Central memory CD4-positive, alpha-beta T cell (primary cell): ENCODE data around the gene SLC43A2.

Source experiments
- DNase-seq: peaks from one replicate; pipeline ENCODE4 v3.0.0; 2022

Gene SLC43A2

GRCh38 chr17:1560858-1561355 is 67.7 kb downstream of the SLC43A2 start:
- DNase-seq: no peak

DNA sequence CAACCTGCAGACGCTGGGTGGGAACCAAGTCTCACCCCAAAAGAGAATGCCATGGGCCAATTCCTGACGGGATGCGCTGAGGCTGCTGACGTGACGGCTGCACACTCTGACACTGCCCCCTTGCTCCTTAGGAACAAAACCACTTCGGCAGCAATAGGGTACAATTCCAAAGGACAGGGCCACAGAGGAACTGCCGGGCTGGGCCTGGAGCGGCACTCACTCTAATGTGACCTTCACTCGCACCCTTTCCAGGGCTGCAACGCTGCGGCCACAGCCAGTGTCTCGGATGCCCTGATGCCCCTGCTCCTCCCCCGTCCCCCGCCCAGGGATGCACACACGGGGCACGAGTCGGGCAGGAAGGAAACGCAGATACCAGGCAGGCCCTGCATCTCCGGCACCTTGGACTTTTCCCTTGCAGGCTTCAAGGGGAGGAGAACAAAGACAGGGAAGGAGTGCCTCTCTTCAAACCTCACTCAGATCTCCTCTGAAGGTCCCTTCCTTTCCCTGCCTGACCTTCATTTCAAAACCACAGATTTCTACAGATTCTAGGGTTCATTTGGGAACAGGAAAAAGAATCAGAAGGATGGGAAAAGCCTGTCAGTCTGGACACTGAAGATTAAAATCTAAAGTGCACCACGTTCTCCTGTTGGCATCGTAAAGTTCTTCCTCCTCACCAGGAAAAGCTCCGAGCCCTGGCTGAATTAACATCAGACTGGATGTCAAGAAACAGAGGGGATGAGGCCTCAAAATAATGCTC is 68.4 kb downstream of the SLC43A2 start:
- DNase-seq: no peak

GRCh38 chr17:1559047-1560043 is 69.3 kb downstream of the SLC43A2 start:
- no peak for DNase-seq

- DNase-seq: no peak
These were observed 70.2 kb downstream of the SLC43A2 start for GRCh38 chr17:1558401-1558800.

DNA sequence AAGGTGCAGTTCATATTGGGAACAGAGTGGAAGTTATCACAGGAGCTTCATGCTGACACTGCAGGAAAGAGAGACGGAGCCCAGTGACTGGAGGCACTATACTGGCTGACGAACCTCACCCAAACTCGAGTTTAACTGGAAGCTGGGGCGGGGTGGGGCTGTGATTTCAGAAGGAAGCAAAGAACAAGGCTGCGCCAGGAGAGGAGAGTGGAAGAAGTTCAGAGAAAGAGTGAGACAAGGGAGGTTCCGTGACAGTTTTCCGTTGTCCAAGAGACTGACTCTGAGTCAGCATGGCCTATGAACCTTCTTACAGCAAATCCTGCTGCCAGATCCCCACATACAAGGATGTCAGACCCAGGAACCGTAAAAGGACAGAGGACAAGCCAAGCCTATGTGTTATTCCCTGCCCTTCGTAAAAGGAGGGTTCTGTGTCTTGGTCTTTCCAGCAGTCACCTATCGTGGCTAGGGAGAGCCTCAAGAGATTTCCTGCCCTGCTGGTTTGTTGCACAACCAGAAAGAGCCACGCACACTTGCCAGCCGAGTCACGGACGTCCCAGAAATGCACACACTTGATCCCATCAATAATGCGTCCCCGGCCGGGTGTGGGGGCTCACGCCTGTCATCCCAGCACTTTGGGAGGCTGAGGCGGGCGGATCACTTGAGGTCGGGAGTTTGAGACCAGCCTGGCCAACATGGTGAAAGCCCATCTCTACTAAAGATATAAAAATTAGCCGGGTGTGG is 71.1 kb downstream of the SLC43A2 start:
- DNase-seq: no peak

- DNase-seq: no peak
These were observed 72.8 kb downstream of the SLC43A2 start for GRCh38 chr17:1555651-1556471.

GRCh38 chr17:1554751-1555540 is 73.7 kb downstream of the SLC43A2 start:
- DNase-seq: no peak

DNA sequence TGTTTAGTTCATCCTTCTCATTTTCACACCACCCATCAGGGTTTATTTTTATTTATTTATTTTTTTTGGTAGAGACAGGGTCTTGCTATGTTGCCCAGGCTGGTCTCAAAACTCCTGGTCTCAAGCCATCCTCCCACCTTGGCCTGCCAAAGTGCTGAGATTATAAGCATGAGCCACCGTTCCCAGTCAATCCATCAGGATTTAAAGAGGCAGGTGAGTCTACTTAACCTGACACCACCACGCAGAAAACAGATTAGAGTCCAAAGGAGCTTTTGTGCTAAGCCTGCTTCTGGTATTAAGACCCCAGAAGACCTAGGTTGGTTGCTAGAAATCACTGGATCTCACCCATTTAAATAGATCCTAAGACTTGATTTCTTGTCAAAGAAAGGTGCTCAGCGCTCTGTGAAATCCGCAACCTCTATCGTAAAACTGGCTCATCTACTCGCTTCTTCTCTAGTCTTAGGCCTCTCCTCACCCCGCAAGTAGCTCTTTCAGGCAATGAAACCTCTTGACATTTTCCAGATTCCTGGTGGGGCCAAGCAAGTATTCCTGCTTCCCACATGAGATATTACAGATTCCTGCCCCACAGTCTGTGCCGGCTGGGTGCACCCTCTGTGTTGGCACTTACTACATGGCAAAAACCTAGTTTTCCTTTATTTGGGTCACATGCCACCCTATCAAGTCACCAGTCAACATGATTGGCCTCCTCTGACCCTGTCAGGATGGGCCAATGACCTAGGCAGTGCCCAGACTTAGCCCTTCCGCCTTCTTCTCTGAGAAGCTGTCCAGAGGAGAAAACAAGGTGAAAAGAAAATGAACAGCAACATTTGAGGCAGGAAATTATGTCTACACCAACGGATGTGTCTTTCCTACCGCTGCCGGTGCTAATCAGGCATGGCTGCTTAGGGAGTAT is 75.0 kb downstream of the SLC43A2 start:
- DNase-seq: no peak

GRCh38 chr17:1552932-1553331 is 75.7 kb downstream of the SLC43A2 start:
- DNase-seq: no peak

- no peak for DNase-seq
These were observed 76.9 kb downstream of the SLC43A2 start for GRCh38 chr17:1551741-1552140.

GRCh38 chr17:1548032-1548431 is 80.6 kb downstream of the SLC43A2 start:
- no peak for DNase-seq

GRCh38 chr17:1546292-1546922 is 82.2 kb downstream of the SLC43A2 start:
- DNase-seq: no peak

DNA sequence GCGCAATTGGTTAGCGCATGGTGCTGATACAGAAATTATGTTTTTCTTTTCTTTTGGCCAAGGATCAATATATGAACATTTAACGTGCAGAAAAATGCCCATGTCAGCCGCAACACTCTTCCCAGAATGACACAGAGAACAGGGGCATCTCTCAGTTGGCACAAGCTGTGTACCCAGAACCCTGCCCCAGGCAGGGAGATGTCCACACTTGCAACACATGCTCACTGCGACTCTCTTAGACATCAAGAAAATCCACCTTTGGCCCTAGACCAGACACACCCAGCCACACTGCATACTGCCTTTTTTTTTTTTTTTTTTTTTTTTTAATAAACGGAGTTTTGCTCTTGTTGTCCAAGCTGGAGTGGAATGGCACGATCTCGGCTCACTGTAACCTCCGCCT is 83.0 kb downstream of the SLC43A2 start:
- no peak for DNase-seq

DNA sequence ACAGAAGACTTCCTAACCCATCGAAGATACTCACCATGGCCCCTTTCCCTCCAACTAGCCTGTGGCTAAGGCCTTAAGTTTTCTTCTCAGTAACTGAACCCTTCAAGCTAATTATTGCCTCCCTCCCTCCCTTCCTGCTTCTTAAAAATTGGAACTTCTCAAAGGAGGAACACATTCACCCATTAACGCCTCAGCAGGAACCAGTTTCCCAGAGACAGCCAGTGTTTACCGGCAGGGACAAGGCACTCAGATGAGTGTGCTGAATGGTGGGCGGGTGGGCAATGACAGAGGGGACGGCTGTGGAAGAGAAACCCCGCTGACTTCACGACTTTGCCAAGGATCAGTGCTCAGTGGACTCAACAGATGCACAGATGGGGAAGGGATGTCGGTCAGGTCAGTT is 86.3 kb downstream of the SLC43A2 start:
- no peak for DNase-seq

DNA sequence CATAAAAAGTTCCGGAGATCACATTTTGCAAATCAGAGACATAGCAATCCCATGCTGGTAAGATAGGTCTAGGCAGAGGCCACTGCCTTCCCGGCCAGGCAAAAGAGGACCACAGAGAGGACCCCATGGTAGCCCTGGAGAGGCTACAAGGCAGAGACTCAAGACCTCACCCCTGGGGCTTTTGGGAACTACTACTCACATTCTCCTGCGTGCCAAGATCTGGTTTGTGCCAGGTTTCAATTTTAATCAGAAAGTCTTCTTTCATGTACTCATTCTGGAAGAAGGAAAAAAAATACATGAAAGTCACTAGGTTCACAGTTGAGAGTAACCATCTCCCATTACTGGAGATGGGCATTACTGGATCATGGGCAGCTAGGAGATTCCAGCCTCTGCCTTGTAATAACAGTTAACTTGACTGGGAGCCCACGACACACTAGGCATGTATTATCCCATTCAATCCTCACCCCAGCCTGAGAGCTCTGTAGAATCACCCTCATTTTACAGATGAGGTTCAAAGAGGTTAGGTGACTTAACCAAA is 87.2 kb downstream of the SLC43A2 start:
- DNase-seq: no peak

DNA sequence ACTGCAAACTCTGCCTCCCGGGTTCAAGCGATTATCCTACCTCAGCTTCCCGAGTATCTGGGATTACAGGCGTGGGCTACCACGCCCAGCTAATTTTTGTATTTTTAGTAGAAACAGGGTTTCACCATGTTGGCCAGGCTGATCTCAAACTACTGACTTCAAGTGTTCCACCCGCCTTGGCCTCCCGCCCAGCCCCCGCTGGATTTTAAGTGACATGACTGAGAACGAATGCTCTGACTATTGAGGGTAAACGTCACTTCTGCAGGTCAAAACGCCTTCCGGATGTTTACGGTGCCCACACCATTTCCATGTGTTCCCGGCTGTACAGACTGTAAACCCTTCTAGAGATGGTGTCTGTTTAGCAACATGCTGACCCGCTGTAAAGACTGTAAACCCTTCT is 88.8 kb downstream of the SLC43A2 start:
- no peak for DNase-seq

- no peak for DNase-seq
These were observed 92.9 kb downstream of the SLC43A2 start for GRCh38 chr17:1535737-1536136.

DNA sequence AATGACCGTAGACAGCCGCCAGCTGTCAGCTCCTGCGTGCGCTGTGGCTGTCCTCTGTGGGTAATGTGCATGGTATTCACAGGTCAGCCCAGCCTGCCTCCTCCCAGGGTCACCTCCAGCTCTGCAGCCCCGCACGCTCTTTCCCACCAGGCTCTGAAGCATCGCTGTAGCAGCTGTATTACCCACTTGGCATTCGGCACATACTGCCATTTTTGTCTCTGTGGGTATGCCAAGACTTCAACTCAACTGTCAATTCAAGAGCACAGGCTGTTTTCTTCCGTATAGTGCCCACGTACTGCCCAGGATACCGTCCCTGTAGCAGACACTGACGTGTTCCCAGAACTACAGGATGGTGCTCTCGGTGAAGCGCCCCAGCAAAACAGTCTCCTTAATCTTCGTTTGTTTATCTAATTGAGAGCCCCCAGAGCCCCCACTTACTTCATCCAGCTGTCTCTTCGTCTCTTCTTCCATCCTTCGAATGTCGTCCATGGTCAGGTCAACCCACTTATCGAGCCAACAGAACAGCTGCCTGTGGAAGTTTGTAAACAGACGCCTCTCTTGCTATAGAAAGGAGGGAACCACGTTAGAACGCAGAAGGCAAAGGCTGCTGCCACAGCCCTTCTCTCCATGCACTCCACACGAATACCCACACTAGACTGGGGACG is 94.8 kb downstream of the SLC43A2 start:
- DNase-seq: no peak
